NCI-H446 (cell line): ENCODE results near the gene VSTM2L.

Experiments used
- DNase-seq, 2 experiments: peaks; one replicate each; lab custom pipeline; 2025; lab: John Stamatoyannopoulos, UW

Gene VSTM2L

GRCh38 chr20:37968841-37969401 is 66.0 kb downstream of the VSTM2L start:
- DNase-seq: no peak

- DNase-seq: no peak
Measured at GRCh38 chr20:37969949-37970855, 67.3 kb downstream of the VSTM2L start.

GRCh38 chr20:37970856-37971245 is 67.9 kb downstream of the VSTM2L start:
- no peak for DNase-seq

GRCh38 chr20:37971561-37972127 is 68.7 kb downstream of the VSTM2L start:
- no peak for DNase-seq

GRCh38 chr20:37972256-37973058 is 69.5 kb downstream of the VSTM2L start:
- DNase-seq: no peak

GRCh38 chr20:37973059-37973910 is 70.4 kb downstream of the VSTM2L start:
- no peak for DNase-seq

- no peak for DNase-seq
Measured at GRCh38 chr20:37976887-37977286, 74.0 kb downstream of the VSTM2L start.

- no peak for DNase-seq
Measured at GRCh38 chr20:37977338-37977737, 74.4 kb downstream of the VSTM2L start.

GRCh38 chr20:37977786-37978185 is 74.9 kb downstream of the VSTM2L start:
- no peak for DNase-seq

GRCh38 chr20:37979021-37979985 is 76.4 kb downstream of the VSTM2L start:
- DNase-seq: no peak

- no peak for DNase-seq
Measured at GRCh38 chr20:37980383-37980782, 77.5 kb downstream of the VSTM2L start.

- no peak for DNase-seq
Measured at GRCh38 chr20:37980876-37981275, 77.9 kb downstream of the VSTM2L start.

GRCh38 chr20:37981568-37981967 is 78.6 kb downstream of the VSTM2L start:
- DNase-seq: no peak

- no peak for DNase-seq
Measured at GRCh38 chr20:37983286-37983685, 80.4 kb downstream of the VSTM2L start.

- DNase-seq: peak; percentile 6 to 73
Measured at GRCh38 chr20:37984018-37984785, 81.3 kb downstream of the VSTM2L start.

GRCh38 chr20:37986044-37986858 is 83.3 kb downstream of the VSTM2L start:
- DNase-seq: no peak

GRCh38 chr20:37986873-37987601 is 84.1 kb downstream of the VSTM2L start:
- DNase-seq: peak in 1 of 2 experiments; percentile 64
